GM12878 (cell line): ENCODE measurements around the gene NEO1. TPM values are rescaled to one million over a fixed set of nuclear protein-coding genes. Genes with fewer than 3 reads are reported as not detected.

Experiments used
- ATAC-seq: fragments of 200-7000 bp; cut with Tn5 transposase; 3 replicates; pipeline ENCODE4 v1.9.1; 2020; ENCODE audit warnings: mild to moderate bottlenecking, moderate library complexity
- BruUV-seq: library from RNA; stranded (reverse); fragments of 400-500 nt; replicated peaks from 2 replicates; lab custom pipeline; 2021; lab: Mats Ljungman, UMichigan
- CTCF ChIA-PET: fragments of 300-600 bp; sonication (Branson Sonifier 250); formaldehyde crosslinking; extraction: SDS; loops from one replicate; lab custom pipeline; 2021; ENCODE audit warnings: inconsistent platforms; lab: Yijun Ruan, JAX
- POLR2A ChIA-PET: fragments of 350-600 bp; formaldehyde crosslinking; extraction: SDS; loops from one replicate; lab custom pipeline; 2021; ENCODE audit warnings: inconsistent platforms; lab: Charles Lee
- RAD21 ChIA-PET: fragments of 300-600 bp; sonication (Branson Sonifier 250); formaldehyde crosslinking; loops from one replicate; lab custom pipeline; 2023; ENCODE audit warnings: antibody characterized with exemption; ENCODE audit not compliant: unreplicated experiment; lab: Charles Lee
- SMC1A ChIA-PET: fragments of 300-600 bp; sonication (Branson Sonifier 250); formaldehyde crosslinking; loops from one replicate; lab custom pipeline; 2023; ENCODE audit not compliant: unreplicated experiment, uncharacterized antibody; lab: Charles Lee
- DNase-seq: peaks from one replicate; pipeline ENCODE4 v3.0.0-alpha.2; 2011; ENCODE audit warnings: low read depth, low spot score
- FAIRE-seq: peaks from 3 replicates; lab custom pipeline; 2011; peaks lifted over from hg19 to GRCh38; lab: Jason Lieb, UNC
- H2AFZ ChIP-seq: 2 replicates; pipeline ENCODE4 v1.6.0; 2011; ENCODE audit warnings: low read depth, low read length, control low read depth; ENCODE audit not compliant: control insufficient read depth
- H3K27ac ChIP-seq: 2 replicates; pipeline ENCODE4 v1.5.1; 2011; ENCODE audit warnings: control low read depth; ENCODE audit not compliant: control insufficient read depth, insufficient read depth
- H3K27me3 ChIP-seq, 2 experiments: replicated peaks in 1 of 2; 2 replicates each; pipeline versions ENCODE4 v1.6.0 to v1.6.1; 2011; ENCODE audit warnings: low read length in 1 of 2; ENCODE audit not compliant: control insufficient read depth in 2 of 2, insufficient read depth in 2 of 2
- H3K36me3 ChIP-seq, 2 experiments: 2 replicates each; pipeline ENCODE4 v1.5.1; 2011; ENCODE audit warnings: low read length in 1 of 2; ENCODE audit not compliant: control insufficient read depth in 2 of 2, insufficient read depth in 2 of 2
- H3K4me1 ChIP-seq: 2 replicates; pipeline ENCODE4 v1.6.1; 2011; ENCODE audit warnings: mild to moderate bottlenecking, low read length, moderate library complexity, mixed read lengths; ENCODE audit not compliant: control insufficient read depth, insufficient read depth
- H3K4me2 ChIP-seq: 2 replicates; pipeline ENCODE4 v1.6.0; 2011; ENCODE audit warnings: control low read depth; ENCODE audit not compliant: control insufficient read depth, insufficient read depth
- H3K4me3 ChIP-seq: fragments of 200-600 bp; sonication (generic); 2 replicates; pipeline ENCODE4 v1.5.1; 2016
- H3K79me2 ChIP-seq: 2 replicates; pipeline ENCODE4 v1.6.0; 2011; ENCODE audit warnings: low read length; ENCODE audit not compliant: control insufficient read depth, insufficient read depth
- H3K9ac ChIP-seq: 2 replicates; pipeline ENCODE4 v1.8.0; 2011; ENCODE audit warnings: low read length, control low read depth, mixed read lengths; ENCODE audit not compliant: control insufficient read depth, insufficient read depth
- H3K9me3 ChIP-seq: replicated peaks from 3 replicates; pipeline ENCODE4 v1.5.1; 2011; ENCODE audit warnings: mild to moderate bottlenecking, low read length; ENCODE audit not compliant: control insufficient read depth, insufficient read depth
- H4K20me1 ChIP-seq: 2 replicates; pipeline ENCODE4 v1.6.0; 2011; ENCODE audit not compliant: control insufficient read depth, insufficient read depth
- ASH2L ChIP-seq: fragments of 300-600, 200-600 bp; sonication (generic); IDR thresholded peaks from 2 replicates; pipeline ENCODE4 v1.6.1; 2017; ENCODE audit warnings: low read depth, mild to moderate bottlenecking, borderline replicate concordance
- CBFB ChIP-seq: IDR thresholded peaks from 2 replicates; pipeline ENCODE4 v1.6.1; 2016; ENCODE audit warnings: antibody characterized with exemption, low read depth
- EED ChIP-seq: sonication (generic); IDR thresholded peaks from 2 replicates; pipeline ENCODE4 v1.6.1; 2016; ENCODE audit warnings: antibody characterized with exemption, low read depth
- EZH2 ChIP-seq: IDR thresholded peaks from 2 replicates; pipeline ENCODE4 v1.6.1; 2012; ENCODE audit warnings: low read depth, mild to moderate bottlenecking, control low read depth, inconsistent platforms, low read length, borderline replicate concordance; ENCODE audit not compliant: control insufficient read depth
- JUNB ChIP-seq: IDR thresholded peaks from 2 replicates; pipeline ENCODE4 v1.6.1; 2016; ENCODE audit warnings: antibody characterized with exemption, mild to moderate bottlenecking
- MTA2 ChIP-seq: fragments of 450-650 bp; IDR thresholded peaks from 2 replicates; pipeline ENCODE4 v1.6.1; 2016; ENCODE audit warnings: low read depth, mild to moderate bottlenecking, moderate library complexity
- SMC3 ChIP-seq: IDR thresholded peaks from 2 replicates; pipeline ENCODE4 v1.6.1; 2011; ENCODE audit warnings: low read length, improper control_type of control experiment, borderline replicate concordance
- SREBF1 ChIP-seq: IDR thresholded peaks from 2 replicates; pipeline ENCODE4 v1.6.1; 2012; ENCODE audit warnings: mild to moderate bottlenecking, low read length
- WGBS: methylation state at CpG from one replicate; pipeline ENCODE4 v1.1.6; 2016; ENCODE audit warnings: low lambda C conversion rate; ENCODE audit not compliant: insufficient replicate concordance, insufficient coverage; ENCODE audit errors: missing lambda C conversion rate; 5-methylcytosine and 5-hydroxymethylcytosine counted together
- in situ Hi-C: fragments of 300-500 bp; cut with MboI; formaldehyde crosslinking; loops from 9 replicates; pipeline ENCODE4 v1.14.3; 2018; ENCODE audit warnings: mixed read lengths
- intact Hi-C: fragments of 100-400 bp; cut with micrococcal nuclease; formaldehyde crosslinking; loops from one replicate; pipeline ENCODE4 v1.14.2; 2022; ENCODE audit not compliant: unreplicated experiment
- polyA plus RNA-seq, 11 experiments: library from polyadenylated mRNA; depleted of rRNA in 4 of 11; unstranded in 6 of 11; stranded (reverse) in 5 of 11; fragments of >200 nt; fragmentation: Nextera tagmentation in 4 of 11; fragmentation: Illumina TruSeq in 1 of 11; extraction: Ambion mirVana in 4 of 11; extraction: Trizol in 1 of 11; gene quantifications; 1 replicate in 1 of 11; 2 replicates in 10 of 11; pipeline versions ENCODE4 v1.2.1 to v1.2.3, GENCODE V29; 2011 to 2016; ENCODE audit warnings: inconsistent platforms in 2 of 11, missing spikeins in 2 of 11, low read depth in 1 of 11
- total RNA-seq, 4 experiments: library from RNA; depleted of rRNA in 3 of 4; stranded (reverse); fragments of >200 nt in 3 of 4; fragmentation: Illumina TruSeq in 1 of 4; extraction: Trizol in 1 of 4; gene quantifications; 2 replicates each; pipeline versions ENCODE4 v1.2.1 to v1.2.3, GENCODE V29; 2013 to 2021

Gene NEO1
- total and polyA plus RNA-seq, 10 of the 15 experiments (the other 5 are each of a cell fraction or from before 2014, with no cell fraction given): 0.03 to 2.0 (median 0.32) TPM

DNA sequence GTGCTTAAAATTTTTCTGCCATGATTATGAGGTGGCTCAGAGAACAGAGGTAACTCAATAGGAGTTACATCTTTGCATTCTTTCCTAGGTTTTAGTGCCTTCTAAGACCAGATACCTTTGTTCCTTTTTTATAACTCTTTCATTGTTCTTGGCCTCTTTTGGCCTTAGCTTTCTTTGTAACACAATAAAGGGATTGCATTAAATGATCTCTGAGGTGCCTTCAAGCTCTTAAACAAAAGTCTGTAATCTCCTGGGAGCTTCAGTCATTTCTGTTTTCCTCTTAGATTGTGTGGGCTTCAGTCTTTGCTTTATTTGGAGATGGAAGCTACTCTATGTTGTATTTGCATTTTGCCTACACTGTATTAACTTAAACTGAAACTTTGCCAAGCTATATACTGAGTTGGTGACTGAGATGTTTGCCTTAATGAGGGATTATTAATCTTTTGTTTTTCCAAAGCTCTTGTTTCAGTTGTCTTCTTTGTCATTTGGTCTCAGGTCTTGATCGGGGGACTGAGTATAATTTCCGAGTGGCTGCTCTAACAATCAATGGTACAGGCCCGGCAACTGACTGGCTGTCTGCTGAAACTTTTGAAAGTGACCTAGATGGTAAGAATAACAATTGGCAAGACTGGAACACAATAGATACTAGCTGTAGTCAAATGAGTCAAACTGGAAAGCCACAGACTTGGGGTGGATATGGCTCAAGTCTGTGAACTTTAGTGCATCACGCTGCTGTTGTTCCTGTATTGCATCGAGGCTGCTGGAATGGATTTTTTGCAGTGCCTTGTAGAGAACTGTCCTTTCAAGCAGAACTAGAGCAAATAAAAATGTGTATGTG, 206.2 kb downstream of the NEO1 start:
- ATAC-seq (peak; percentile 94), FAIRE-seq (no peak), DNase-seq (peak; percentile 26)
- no peak overlapping the region for H2AFZ ChIP-seq
- no peak overlapping the region for H3K9ac ChIP-seq
- CTCF ChIA-PET: interaction anchor here (0.7 to 3.6 kb wide), 7 partner anchors 9 to 536 kb away, joined by 3 to 18 read pairs (median 3); no protein-coding TSS in a partner anchor
- H3K27ac ChIP-seq: no peak overlapping the region
- no peak overlapping the region for H3K4me3 ChIP-seq
- no TSS peak for BruUV-seq
- in situ Hi-C loops (no loop called here), intact Hi-C loops (no loop called here)
- POLR2A ChIA-PET: no interaction called here
- no peaks in the 10 kb centered on the region for H3K79me2 ChIP-seq
- no peaks in the 10 kb centered on the region for H3K4me1 ChIP-seq
- no peaks in the 10 kb centered on the region for H4K20me1 ChIP-seq
- no peaks in the 10 kb centered on the region for H3K27me3 ChIP-seq
- H3K36me3 ChIP-seq: no peaks in the 10 kb centered on the region
- RAD21 ChIA-PET: interaction anchor here (0.9 kb wide), 1 partner anchor 17 kb away, joined by 4 read pairs; no protein-coding TSS in a partner anchor
- 4% methylated on average over 5 of the region's 5 CpGs for WGBS
- SMC1A ChIA-PET: interaction anchor here (0.8 to 1.6 kb wide), 4 partner anchors 8 to 350 kb away, joined by 3 to 6 read pairs (median 4); no protein-coding TSS in a partner anchor
- no peak overlapping the region for H3K4me2 ChIP-seq
- no peaks in the 10 kb centered on the region for H3K9me3 ChIP-seq
- TF ChIP-seq CBFB (no peak), EED (no peak), MTA2 (0 out of 2 replicates have a peak, but pooled peaks have one; percentile 17), SREBF1 (no peak), JUNB (no peak), SMC3 (no peak), ASH2L (no peak), EZH2 (no peak)
